Neuronal stem cell (in vitro differentiated cells): ENCODE measurements around the gene CPNE7.

Experiments used
- DNase-seq: peaks from one replicate; pipeline ENCODE4 v3.0.0-alpha.2; 2013; ENCODE audit warnings: low spot score
- H2AFZ ChIP-seq: one replicate; pipeline ENCODE4 v1.6.1; 2013; ENCODE audit warnings: mild to moderate bottlenecking, low read length, inconsistent platforms
- H2AK5ac ChIP-seq: 2 replicates; pipeline ENCODE4 v1.6.1; 2013; ENCODE audit warnings: low read depth, mild to moderate bottlenecking, inconsistent platforms, low read length, moderate library complexity, mixed read lengths
- H2BK120ac ChIP-seq: 2 replicates; pipeline ENCODE4 v1.6.1; 2013; ENCODE audit warnings: low read depth, mild to moderate bottlenecking, inconsistent platforms, low read length, moderate library complexity, mixed read lengths
- H2BK12ac ChIP-seq: one replicate; pipeline ENCODE4 v1.6.1; 2013; ENCODE audit warnings: low read length, inconsistent platforms
- H2BK15ac ChIP-seq: 2 replicates; pipeline ENCODE4 v1.6.1; 2013; ENCODE audit warnings: mild to moderate bottlenecking, low read length, inconsistent platforms, mixed read lengths
- H2BK5ac ChIP-seq: one replicate; pipeline ENCODE4 v1.6.1; 2013; ENCODE audit warnings: inconsistent platforms, mild to moderate bottlenecking, low read length, moderate library complexity
- H3K14ac ChIP-seq: one replicate; pipeline ENCODE4 v1.6.1; 2013; ENCODE audit warnings: low read length, inconsistent platforms
- H3K18ac ChIP-seq: 2 replicates; pipeline ENCODE4 v1.6.1; 2013; ENCODE audit warnings: low read length, inconsistent platforms
- H3K23ac ChIP-seq: 2 replicates; pipeline ENCODE4 v1.6.1; 2013; ENCODE audit warnings: low read depth, mild to moderate bottlenecking, mixed read lengths, low read length, inconsistent platforms; ENCODE audit not compliant: poor library complexity
- H3K27ac ChIP-seq: replicated peaks from 3 replicates; pipeline ENCODE4 v1.5.1; 2013; ENCODE audit warnings: low read length, inconsistent platforms
- H3K27me3 ChIP-seq, 3 experiments: 2 replicates each; pipeline ENCODE4 v1.6.1; 2013; ENCODE audit warnings: low read length in 3 of 3, mild to moderate bottlenecking in 2 of 3, inconsistent platforms in 1 of 3, low read depth in 1 of 3, mixed read lengths in 1 of 3, moderate library complexity in 1 of 3; ENCODE audit not compliant: control insufficient read depth in 3 of 3, insufficient read depth in 3 of 3
- H3K36me3 ChIP-seq, 2 donors: replicated peaks in 1 of 2; 2 replicates each; pipeline ENCODE4 v1.6.1; 2013; ENCODE audit warnings: low read length in 2 of 2; ENCODE audit not compliant: control insufficient read depth in 2 of 2, insufficient read depth in 2 of 2
- H3K4ac ChIP-seq: 2 replicates; pipeline ENCODE4 v1.6.1; 2013; ENCODE audit warnings: inconsistent platforms, mild to moderate bottlenecking, low read length, moderate library complexity
- H3K4me1 ChIP-seq, 2 donors: 1 replicate in 1 of 2; 2 replicates in 1 of 2; pipeline ENCODE4 v1.6.1; 2013; ENCODE audit warnings: low read length in 2 of 2, low read depth in 1 of 2; ENCODE audit not compliant: control insufficient read depth in 2 of 2, insufficient read depth in 1 of 2
- H3K4me2 ChIP-seq: one replicate; pipeline ENCODE4 v1.6.1; 2013; ENCODE audit warnings: mild to moderate bottlenecking, low read length, inconsistent platforms; ENCODE audit not compliant: insufficient read depth, poor library complexity, severe bottlenecking
- H3K4me3 ChIP-seq, 2 donors: 2 replicates each; pipeline ENCODE4 v1.5.1; 2013; ENCODE audit warnings: low read length in 2 of 2, mild to moderate bottlenecking in 2 of 2, inconsistent platforms in 1 of 2, moderate library complexity in 1 of 2
- H3K79me1 ChIP-seq: one replicate; pipeline ENCODE4 v1.6.1; 2013; ENCODE audit warnings: low read depth, mild to moderate bottlenecking, inconsistent platforms, low read length, moderate library complexity
- H3K9ac ChIP-seq: one replicate; pipeline ENCODE4 v1.6.1; 2013; ENCODE audit warnings: mild to moderate bottlenecking, low read depth, low read length, inconsistent platforms; ENCODE audit not compliant: poor library complexity
- H3K9me3 ChIP-seq, 2 donors: replicated peaks in 1 of 2; 2 replicates each; pipeline versions ENCODE3 to v1.6.1; 2013; ENCODE audit warnings: low read length in 2 of 2, mild to moderate bottlenecking in 2 of 2, inconsistent platforms in 1 of 2, low read depth in 1 of 2, mixed read lengths in 1 of 2, moderate library complexity in 1 of 2; ENCODE audit not compliant: control insufficient read depth in 2 of 2, insufficient read depth in 1 of 2
- H4K8ac ChIP-seq: one replicate; pipeline ENCODE4 v1.6.1; 2013; ENCODE audit warnings: low read depth, mild to moderate bottlenecking, inconsistent platforms, low read length, moderate library complexity
- H4K91ac ChIP-seq: one replicate; pipeline ENCODE4 v1.6.1; 2013; ENCODE audit warnings: low read length, low read depth, mild to moderate bottlenecking, inconsistent platforms; ENCODE audit not compliant: poor library complexity
- WGBS, 2 donors: extraction: QIAGEN DNeasy Blood & Tissue Kit; methylation state at CpG; one replicate each; pipeline ENCODE4 v1.1.7; 2013; ENCODE audit warnings: missing lambda C conversion rate in 2 of 2, mixed read lengths in 1 of 2; ENCODE audit not compliant: insufficient read length in 2 of 2, insufficient replicate concordance in 1 of 2; ENCODE audit errors: extremely low coverage in 2 of 2; 5-methylcytosine and 5-hydroxymethylcytosine counted together

Gene CPNE7

GRCh38 chr16:89556750-89557689 lies 18.5 kb upstream of the CPNE7 start:
- peak overlapping the region; percentile 41 for H3K27ac ChIP-seq
- H3K27me3 ChIP-seq: no peaks in the 10 kb centered on the region
- WGBS, 2 donors: no CpG with 5 or more reads among the region's 34 CpGs
- no peak overlapping the region for H2BK15ac ChIP-seq
- no peak overlapping the region for H4K8ac ChIP-seq
- no peak overlapping the region for H2BK12ac ChIP-seq
- peak; percentile 81 for DNase-seq
- peaks cover 9 to 13% of the 10 kb centered on the region in 2 donors for H3K4me1 ChIP-seq
- no peak overlapping the region for H2BK5ac ChIP-seq
- no peak overlapping the region for H3K18ac ChIP-seq
- no peak overlapping the region for H3K4me3 ChIP-seq
- H2BK120ac ChIP-seq: no peak overlapping the region
- H3K36me3 ChIP-seq: peaks cover 35 to 73% of the 10 kb centered on the region in 2 donors
- H2AFZ ChIP-seq: no peak overlapping the region
- H3K23ac ChIP-seq: no peak overlapping the region
- H3K4ac ChIP-seq: no peak overlapping the region
- no peak overlapping the region for H3K4me2 ChIP-seq
- H2AK5ac ChIP-seq: no peak overlapping the region
- H3K9ac ChIP-seq: no peak overlapping the region
- H3K14ac ChIP-seq: no peak overlapping the region
- H4K91ac ChIP-seq: no peak overlapping the region
- peaks cover 9% of the 10 kb centered on the region for H3K79me1 ChIP-seq
- no peaks in the 10 kb centered on the region for H3K9me3 ChIP-seq

- Histone ChIP-seq H3K4me1 (peaks cover 11 to 17% of the 10 kb centered on the region in 2 donors), H4K91ac (no peak overlapping the region), H2BK120ac (no peak overlapping the region), H3K18ac (no peak overlapping the region), H2AFZ (no peak overlapping the region), H3K23ac (no peak overlapping the region), H2BK5ac (no peak overlapping the region), H3K4me2 (no peak overlapping the region), H2BK15ac (no peak overlapping the region), H3K36me3 (peaks cover 38 to 73% of the 10 kb centered on the region in 2 donors), H3K27me3 (no peaks in the 10 kb centered on the region), H3K4me3 (no peak overlapping the region), H3K79me1 (peaks cover 9% of the 10 kb centered on the region), H3K4ac (no peak overlapping the region), H3K27ac (no peak overlapping the region), H2BK12ac (no peak overlapping the region), H3K9me3 (no peaks in the 10 kb centered on the region), H3K9ac (no peak overlapping the region), H2AK5ac (peak overlapping the region; percentile 63), H3K14ac (no peak overlapping the region), H4K8ac (no peak overlapping the region)
- no peak for DNase-seq
- WGBS, 2 donors: no CpG with 5 or more reads among the region's 19 CpGs
Measured at GRCh38 chr16:89557690-89558490, 17.7 kb upstream of the CPNE7 start.

GRCh38 chr16:89560378-89561141 lies 15.0 kb upstream of the CPNE7 start, which contains the start of gene RPL13:
Gene RPL13, plus strand, starts transcription at chr16:89560682. Its CDS starts 278 bp downstream, at chr16:89560960.
- Histone ChIP-seq H3K23ac (peak within 1 kb of the TSS; percentile 99), H2AFZ (peak within 1 kb of the TSS; percentile 90), H3K27me3 (no peaks in the 10 kb centered on the region), H4K8ac (no peak within 1 kb of the TSS), H2BK120ac (no peak within 1 kb of the TSS), H3K14ac (peak within 1 kb of the TSS; percentile 58), H3K9ac (peak within 1 kb of the TSS; percentile 99), H3K36me3 (peaks cover 43 to 71% of the 10 kb centered on the region in 2 donors), H3K79me1 (peaks cover 6% of the 10 kb centered on the region), H2AK5ac (peak within 1 kb of the TSS; percentile 71), H3K18ac (peak within 1 kb of the TSS; percentile 99), H3K4me1 (peaks cover 18 to 22% of the 10 kb centered on the region in 2 donors), H2BK5ac (peak within 1 kb of the TSS; percentile 77), H3K27ac (peak within 1 kb of the TSS; percentile 81), H4K91ac (no peak within 1 kb of the TSS), H3K4me3 (peak within 1 kb of the TSS; percentile 91 to 95), H3K9me3 (no peaks in the 10 kb centered on the region), H3K4ac (peak within 1 kb of the TSS; percentile 94), H3K4me2 (peak within 1 kb of the TSS; percentile 86), H2BK12ac (no peak within 1 kb of the TSS), H2BK15ac (no peak within 1 kb of the TSS)
- DNase-seq: peak; percentile 90
- no CpG with 5 or more reads among the region's 87 CpGs for WGBS, 2 donors
